Measurements from ENCODE around the gene NMUR1. TPM values are rescaled to one million over a fixed set of nuclear protein-coding genes. Genes with fewer than 3 reads are reported as not detected.

The NMUR1 gene
- total RNA-seq, 2 experiments from 2014 or later, result not detected

DNA sequence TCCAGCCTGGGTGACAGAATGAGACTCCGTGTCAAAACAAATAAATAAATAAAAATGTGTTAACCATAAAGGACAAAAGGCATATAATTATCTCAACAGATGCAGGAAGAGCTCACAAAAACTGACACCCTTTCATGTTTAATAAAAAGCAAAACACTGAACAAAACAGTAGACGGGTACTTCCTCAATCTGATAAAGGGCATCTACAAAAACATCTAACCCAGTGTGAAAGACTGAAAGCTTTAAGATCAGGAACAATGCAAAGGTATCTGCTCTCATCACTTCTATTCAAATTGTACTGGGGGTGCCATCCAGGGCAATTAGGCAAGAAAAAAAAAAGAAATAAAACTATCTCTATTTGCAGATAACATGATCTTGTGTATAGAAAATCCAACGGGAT lies 54.3 kb downstream of the NMUR1 start:
- intact Hi-C loops (cut with micrococcal nuclease; ENCODE audit: unreplicated experiment), result no loop called here
- Histone ChIP-seq H3K9me3 (ENCODE audit: low read length) (no peaks in the 10 kb centered on the region), H3K4me2 (ENCODE audit: low read length) (no peak overlapping the region), H3K4me3 (ENCODE audit: low read depth, low read length, poor library complexity, severe bottlenecking) (no peak overlapping the region), H2AFZ (ENCODE audit: low read length) (no peak overlapping the region), H3K9me2 (ENCODE audit: insufficient read depth, low read length) (no peaks in the 10 kb centered on the region), H4K20me1 (ENCODE audit: insufficient read depth, low read length) (no peaks in the 10 kb centered on the region), H3K36me3 (ENCODE audit: insufficient read depth, low read length) (no peaks in the 10 kb centered on the region), H3K4me1 (ENCODE audit: insufficient read depth, low read length, poor library complexity, severe bottlenecking) (no peaks in the 10 kb centered on the region), H3K27ac (ENCODE audit: low read depth, low read length, poor library complexity, severe bottlenecking) (no peak overlapping the region), H3K79me2 (ENCODE audit: insufficient read depth, low read depth, low read length) (no peaks in the 10 kb centered on the region)
- TF ChIP-seq, protein P1, sequence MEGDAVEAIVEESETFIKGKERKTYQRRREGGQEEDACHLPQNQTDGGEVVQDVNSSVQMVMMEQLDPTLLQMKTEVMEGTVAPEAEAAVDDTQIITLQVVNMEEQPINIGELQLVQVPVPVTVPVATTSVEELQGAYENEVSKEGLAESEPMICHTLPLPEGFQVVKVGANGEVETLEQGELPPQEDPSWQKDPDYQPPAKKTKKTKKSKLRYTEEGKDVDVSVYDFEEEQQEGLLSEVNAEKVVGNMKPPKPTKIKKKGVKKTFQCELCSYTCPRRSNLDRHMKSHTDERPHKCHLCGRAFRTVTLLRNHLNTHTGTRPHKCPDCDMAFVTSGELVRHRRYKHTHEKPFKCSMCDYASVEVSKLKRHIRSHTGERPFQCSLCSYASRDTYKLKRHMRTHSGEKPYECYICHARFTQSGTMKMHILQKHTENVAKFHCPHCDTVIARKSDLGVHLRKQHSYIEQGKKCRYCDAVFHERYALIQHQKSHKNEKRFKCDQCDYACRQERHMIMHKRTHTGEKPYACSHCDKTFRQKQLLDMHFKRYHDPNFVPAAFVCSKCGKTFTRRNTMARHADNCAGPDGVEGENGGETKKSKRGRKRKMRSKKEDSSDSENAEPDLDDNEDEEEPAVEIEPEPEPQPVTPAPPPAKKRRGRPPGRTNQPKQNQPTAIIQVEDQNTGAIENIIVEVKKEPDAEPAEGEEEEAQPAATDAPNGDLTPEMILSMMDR (conservative IDR thresholded peaks at IDR 0.05; ENCODE audit: low read length), result no peak
- TF ChIP-seq EZH2phosphoT487 (IDR thresholded peaks at IDR 0.05; ENCODE audit: borderline replicate concordance, low read depth, low read length), result no peak
- DNase-seq (ENCODE audit: low spot score), result no peak
- POLR2A ChIA-PET, result interaction anchor here (0.7 to 3.1 kb wide), 7 partner anchors 11 to 655 kb away, joined by 3 to 14 read pairs (median 3); partner anchors contain the start of gene NCL
- BruUV-seq (replicated peaks), result no TSS peak
- CTCF ChIA-PET (ENCODE audit: unreplicated experiment), result interaction anchor here (1.1 kb wide), 1 partner anchor 11 kb away, joined by 3 read pairs; the partner anchor contains the start of gene NCL

Small RNA genes lying within 50 kb of the gene (small RNA-seq; reads per million reads assigned to genes)
- 0.21 reads per million for gene RNU2-22P

Other genes with a start within 250 kb of the NMUR1 start
- 4.5 and 7.8 TPM in 2 replicates for gene B3GNT7, start 134.7 kb downstream of the NMUR1 start, total RNA-seq (2014; rRNA removed; shearing (Covaris generic))
- 7.4 and 8.7 TPM in 2 replicates for gene B3GNT7, start 134.7 kb downstream of the NMUR1 start, total RNA-seq (2022)
- gene NCL, start 66.0 kb downstream of the NMUR1 start, total RNA-seq (2014; rRNA removed; shearing (Covaris generic)), result 255 and 413 TPM in 2 replicates
- gene NCL, start 66.0 kb downstream of the NMUR1 start, total RNA-seq (2022), result 895 and 1,007 TPM in 2 replicates
- not detected in 2 replicates for gene TEX44, start 62.4 kb upstream of the NMUR1 start, total RNA-seq (2014; rRNA removed; shearing (Covaris generic))
- gene TEX44, start 62.4 kb upstream of the NMUR1 start, total RNA-seq (2022), result not detected in 2 replicates
- 2,780 and 3,271 TPM in 2 replicates for gene PTMA, start 178.1 kb upstream of the NMUR1 start, total RNA-seq (2014; rRNA removed; shearing (Covaris generic))
- 3,053 and 3,088 TPM in 2 replicates for gene PTMA, start 178.1 kb upstream of the NMUR1 start, total RNA-seq (2022)